Measurements from ENCODE around the gene ADARB1.

GRCh38 chr21:45032332-45032731, 42.0 kb upstream of the ADARB1 start:
- no peak for TF ChIP-seq CTCF (IDR thresholded peaks at IDR 0.05; ENCODE audit: low read length)
- TF ChIP-seq EZH2 (IDR thresholded peaks at IDR 0.05; ENCODE audit: borderline replicate concordance, low read length), result no peak

All from OCI-LY1 (cell line).